T47D (cell line): ENCODE results near the gene PCNX1.

Experiments
- DNase-seq, 2 experiments: peaks; one replicate each; pipeline versions ENCODE4 v3.0.0 to v3.0.0-alpha.2; 2011 to 2012; ENCODE audit warnings: low read depth in 1 of 2, low spot score in 1 of 2
- JUND ChIP-seq: IDR thresholded peaks from 2 replicates; pipeline ENCODE4 v1.6.1; 2012; ENCODE audit warnings: low read depth
- in situ Hi-C: cut with HindIII; loops from 2 replicates; pipeline ENCODE4 v1.10.0; 2016; ENCODE audit warnings: low sequenced_read_pairs, low pct_unique_long_range_greater_than_20kb

The PCNX1 gene

GRCh38 chr14:71022012-71022869 lies 115.0 kb downstream of the PCNX1 start:
- TF ChIP-seq JUND: no peak
- no peak for DNase-seq
- in situ Hi-C loops: no loop called here

- in situ Hi-C loops: no loop called here
- no peak for DNase-seq
- no peak for TF ChIP-seq JUND
Measured at GRCh38 chr14:71022939-71023338, 115.7 kb downstream of the PCNX1 start.

DNA sequence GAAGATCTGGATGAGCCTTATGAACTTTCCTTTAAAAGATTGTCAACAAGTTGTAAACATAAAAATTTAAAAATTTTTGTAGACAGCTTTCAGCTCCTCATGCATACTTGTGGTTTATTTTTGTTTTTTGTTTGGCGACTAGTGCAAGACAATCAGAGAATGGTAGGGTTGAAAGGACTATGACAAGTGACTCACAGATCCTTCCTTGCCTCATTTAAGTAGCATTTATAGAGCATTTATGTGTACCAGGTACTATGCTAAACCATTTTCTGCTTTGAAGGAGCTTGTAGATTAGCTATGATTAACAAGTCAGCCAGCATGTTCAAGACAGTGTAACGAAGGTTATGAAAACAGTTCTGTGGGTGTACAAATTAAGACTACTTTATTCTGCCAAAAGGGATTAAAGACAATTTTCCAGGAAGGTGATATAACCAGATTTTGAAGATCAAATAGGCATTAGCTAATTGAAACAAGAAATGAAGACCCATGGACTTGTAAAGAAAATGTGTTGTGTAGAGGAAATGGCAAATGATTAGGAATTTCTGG lies 122.0 kb downstream of the PCNX1 start:
- in situ Hi-C loops: no loop called here
- no peak for TF ChIP-seq JUND
- no peak for DNase-seq

- TF ChIP-seq JUND: no peak
- no peak for DNase-seq
- in situ Hi-C loops: no loop called here
Measured at GRCh38 chr14:71031000-71031399, 123.7 kb downstream of the PCNX1 start.

DNA sequence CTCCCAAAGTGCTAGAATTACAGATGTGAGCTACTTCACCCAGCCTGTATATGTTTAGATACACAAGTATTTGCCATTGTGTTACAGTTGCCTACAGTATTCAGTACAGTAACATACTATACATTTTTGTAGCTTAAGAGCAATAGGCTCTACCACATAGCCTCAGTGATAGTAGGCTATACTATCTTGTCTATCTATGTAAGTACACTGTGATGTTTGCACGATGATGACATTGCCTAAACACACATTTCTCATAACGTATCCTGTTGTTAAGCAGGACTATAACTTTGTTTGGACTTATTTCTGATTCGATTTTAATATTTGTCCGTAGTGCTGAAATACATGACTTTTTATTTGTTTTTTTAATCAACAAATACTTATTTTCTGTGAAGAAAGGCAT lies 129.2 kb downstream of the PCNX1 start:
- TF ChIP-seq JUND: no peak
- in situ Hi-C loops: no loop called here
- peak; percentile 5 to 48 for DNase-seq

GRCh38 chr14:71048393-71048792 lies 141.1 kb downstream of the PCNX1 start:
- DNase-seq: no peak
- TF ChIP-seq JUND: no peak
- in situ Hi-C loops: no loop called here

GRCh38 chr14:71049435-71050133 lies 142.3 kb downstream of the PCNX1 start:
- in situ Hi-C loops: no loop called here
- no peak for TF ChIP-seq JUND
- no peak for DNase-seq

- TF ChIP-seq JUND: no peak
- in situ Hi-C loops: no loop called here
- peak; percentile 14 to 22 for DNase-seq
Measured at GRCh38 chr14:71050227-71050823, 143.1 kb downstream of the PCNX1 start.

GRCh38 chr14:71054706-71055105 lies 147.4 kb downstream of the PCNX1 start:
- DNase-seq: no peak
- in situ Hi-C loops: no loop called here
- TF ChIP-seq JUND: no peak

- TF ChIP-seq JUND: no peak
- in situ Hi-C loops: no loop called here
Measured at GRCh38 chr14:71056168-71056567, 148.9 kb downstream of the PCNX1 start.

GRCh38 chr14:71060274-71060673 lies 153.0 kb downstream of the PCNX1 start:
- in situ Hi-C loops: no loop called here
- no peak for TF ChIP-seq JUND
- DNase-seq: no peak

More at GRCh38 chr14:71056168-71056567, 148.9 kb downstream of the PCNX1 start:
- DNase-seq: no peak

DNA sequence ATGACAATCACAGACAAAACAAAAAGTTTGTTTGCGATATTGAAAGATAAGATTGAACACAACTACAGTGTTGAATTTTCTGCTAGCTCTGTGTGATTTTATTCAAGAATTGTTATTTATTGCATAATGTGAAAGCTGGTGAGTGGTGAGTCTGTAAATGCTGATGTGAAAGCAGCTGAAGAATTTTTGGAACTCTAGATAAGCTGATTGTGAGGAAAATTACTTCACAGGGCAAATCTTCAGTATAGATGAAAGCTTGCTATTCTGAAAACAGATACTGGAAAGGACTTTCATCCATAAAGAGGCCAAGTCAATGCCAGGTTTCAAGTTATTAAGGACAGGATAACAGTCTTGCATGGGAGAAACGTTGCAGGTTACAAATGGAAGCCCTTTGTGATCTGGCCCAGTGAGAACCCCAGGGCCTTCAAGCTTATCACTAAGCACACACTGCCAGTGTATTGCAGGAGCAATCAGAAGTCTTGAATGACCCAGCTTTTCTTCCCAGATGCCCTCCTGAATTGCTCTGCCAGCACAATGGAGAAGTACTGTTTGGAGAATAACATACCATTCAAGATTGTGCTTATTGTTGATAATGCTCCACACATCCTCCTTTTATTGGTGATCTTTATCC lies 153.7 kb downstream of the PCNX1 start:
- no peak for DNase-seq
- no peak for TF ChIP-seq JUND
- in situ Hi-C loops: no loop called here

DNA sequence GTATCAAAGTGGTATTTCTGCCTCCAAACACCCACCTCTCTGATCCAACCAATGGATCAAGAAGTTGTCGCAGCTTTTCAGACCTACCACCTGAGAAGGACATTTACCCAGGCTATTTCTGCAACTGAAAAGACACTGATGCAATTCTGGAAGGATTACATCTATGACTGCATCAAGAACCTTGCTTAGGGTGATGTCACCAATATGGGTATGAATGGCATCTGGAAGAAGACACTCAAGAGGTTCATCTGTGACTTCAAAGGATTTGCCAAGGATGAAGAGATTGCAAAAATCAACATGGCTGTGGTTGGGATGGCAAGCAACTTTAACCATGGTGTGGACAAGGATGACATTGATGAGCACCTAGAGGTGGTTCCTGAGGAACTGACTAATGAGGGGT lies 154.2 kb downstream of the PCNX1 start:
- in situ Hi-C loops: no loop called here

More for the DNA sequence above, 154.2 kb downstream of the PCNX1 start:
- no peak for TF ChIP-seq JUND
- no peak for DNase-seq
